HG03520 (cell line): Measurements from ENCODE around the gene KTN1.

Experiments
- ATAC-seq: cut with Tn5 transposase; IDR thresholded peaks from one replicate; pipeline ENCODE4 v1.9.1; 2021; ENCODE audit warnings: mild to moderate bottlenecking, moderate library complexity; ENCODE audit not compliant: unreplicated experiment

Gene KTN1

DNA sequence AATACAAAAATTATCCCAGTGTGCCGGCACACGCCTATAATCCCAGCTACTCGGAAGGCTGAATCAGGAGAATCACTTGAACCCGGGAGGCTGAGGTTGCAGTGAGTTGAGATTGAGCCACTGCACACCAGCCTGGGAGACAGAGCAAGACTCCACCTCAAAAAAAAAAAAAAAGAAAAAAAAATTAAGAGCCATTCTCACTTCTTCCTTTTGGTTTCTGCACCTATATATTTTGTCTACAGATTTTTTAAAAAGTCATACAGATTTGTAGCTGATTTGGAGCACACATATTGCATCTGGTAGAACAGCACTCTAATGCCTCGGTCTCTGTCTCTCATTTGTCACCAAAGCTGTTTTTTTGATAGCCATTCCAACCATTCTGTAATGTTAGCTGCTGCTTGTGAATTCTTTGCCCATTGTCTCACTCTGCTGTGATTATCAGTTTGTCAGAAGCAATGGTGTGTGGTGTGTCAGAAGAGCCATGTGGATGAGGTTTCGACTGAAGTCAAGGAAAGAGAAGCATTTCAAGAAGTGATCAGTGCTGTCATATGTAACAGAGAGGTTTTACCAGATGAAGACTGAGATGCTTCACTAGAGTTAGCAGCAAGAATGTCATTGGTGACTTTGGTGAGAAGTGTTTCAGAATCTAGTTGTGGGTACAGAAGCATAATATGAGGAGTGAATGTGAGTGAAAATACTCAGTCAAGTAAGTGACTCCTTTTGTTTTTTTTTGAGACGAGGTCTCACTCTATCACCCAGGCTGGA lies 8.7 kb upstream of the KTN1 start:
- peak; percentile 53 for ATAC-seq

DNA sequence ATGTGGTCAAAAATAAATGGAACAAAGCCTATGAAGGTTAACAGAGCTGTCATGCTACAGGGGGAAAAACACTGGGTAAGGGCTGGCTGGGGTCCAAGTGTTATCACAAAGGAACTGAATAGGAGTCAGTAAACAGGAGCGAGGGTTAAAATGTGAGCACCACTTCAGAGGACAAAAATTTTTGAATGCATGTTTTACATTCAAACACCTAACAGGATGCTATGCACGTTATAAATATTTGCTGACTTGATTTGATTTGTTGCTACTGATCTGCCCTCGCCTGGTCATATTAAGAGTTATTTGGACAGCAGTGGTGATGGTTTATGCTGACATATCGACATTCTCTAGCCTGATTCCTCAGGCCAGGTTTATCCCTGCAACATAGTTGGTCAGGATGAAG lies 7.4 kb upstream of the KTN1 start:
- ATAC-seq, result no peak

DNA sequence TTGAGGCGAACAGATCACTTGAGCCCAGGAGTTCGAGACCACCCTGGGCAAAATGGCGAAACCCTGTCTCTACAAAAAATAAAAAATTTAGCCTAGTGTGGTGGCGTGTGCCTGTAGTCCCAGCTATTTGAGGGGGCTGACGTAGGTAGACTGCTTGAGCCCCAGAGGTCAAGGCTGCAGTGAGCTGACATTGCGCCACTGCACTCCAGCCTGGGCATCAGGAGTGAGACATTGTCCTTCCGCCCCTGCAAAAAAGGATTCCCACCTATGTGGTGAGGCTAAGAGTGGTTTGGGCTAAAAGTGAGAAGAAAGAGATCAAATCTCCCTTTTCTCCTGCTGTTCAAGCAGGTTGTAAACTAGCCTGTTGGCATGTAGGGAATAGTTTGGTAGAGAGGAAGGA lies 5.0 kb upstream of the KTN1 start:
- no peak for ATAC-seq

DNA sequence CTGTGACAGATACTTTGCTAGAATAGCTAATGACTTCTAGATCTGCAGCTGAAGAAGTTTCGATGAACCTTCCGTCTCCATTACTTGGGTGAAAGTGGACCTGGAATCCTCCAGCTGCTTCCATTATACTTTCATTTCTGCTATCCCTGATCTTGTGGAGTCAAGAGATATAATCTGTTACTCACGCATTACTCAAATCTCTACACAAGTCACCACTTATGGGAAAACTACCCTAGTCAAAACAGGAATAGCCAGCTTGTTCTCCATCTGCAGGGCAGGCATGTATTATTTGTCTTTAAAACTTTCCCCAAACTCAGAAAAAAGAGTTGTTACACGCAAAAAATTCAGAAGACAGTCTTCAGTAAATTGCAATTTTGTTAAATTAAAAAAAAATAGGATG lies 2.8 kb upstream of the KTN1 start:
- ATAC-seq, result no peak

DNA sequence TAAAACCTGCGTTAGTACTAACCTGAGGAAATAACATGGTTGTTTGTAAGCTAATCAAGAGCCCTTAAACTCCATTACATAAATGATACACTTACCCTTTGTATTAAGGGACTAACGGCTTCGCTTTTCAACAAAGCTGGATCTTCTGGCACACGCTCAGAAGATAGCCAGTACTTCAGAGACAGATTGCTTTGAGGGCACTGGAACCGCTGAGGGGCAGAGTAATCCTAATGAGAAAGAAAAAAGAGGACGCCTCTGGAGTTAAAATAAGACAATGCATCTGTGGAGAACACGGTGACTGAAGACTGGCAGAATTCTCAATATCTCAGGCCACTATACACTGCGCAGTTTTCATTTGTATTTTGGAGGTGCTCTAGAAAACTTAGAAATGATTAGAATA lies 1.5 kb upstream of the KTN1 start:
- no peak for ATAC-seq

DNA sequence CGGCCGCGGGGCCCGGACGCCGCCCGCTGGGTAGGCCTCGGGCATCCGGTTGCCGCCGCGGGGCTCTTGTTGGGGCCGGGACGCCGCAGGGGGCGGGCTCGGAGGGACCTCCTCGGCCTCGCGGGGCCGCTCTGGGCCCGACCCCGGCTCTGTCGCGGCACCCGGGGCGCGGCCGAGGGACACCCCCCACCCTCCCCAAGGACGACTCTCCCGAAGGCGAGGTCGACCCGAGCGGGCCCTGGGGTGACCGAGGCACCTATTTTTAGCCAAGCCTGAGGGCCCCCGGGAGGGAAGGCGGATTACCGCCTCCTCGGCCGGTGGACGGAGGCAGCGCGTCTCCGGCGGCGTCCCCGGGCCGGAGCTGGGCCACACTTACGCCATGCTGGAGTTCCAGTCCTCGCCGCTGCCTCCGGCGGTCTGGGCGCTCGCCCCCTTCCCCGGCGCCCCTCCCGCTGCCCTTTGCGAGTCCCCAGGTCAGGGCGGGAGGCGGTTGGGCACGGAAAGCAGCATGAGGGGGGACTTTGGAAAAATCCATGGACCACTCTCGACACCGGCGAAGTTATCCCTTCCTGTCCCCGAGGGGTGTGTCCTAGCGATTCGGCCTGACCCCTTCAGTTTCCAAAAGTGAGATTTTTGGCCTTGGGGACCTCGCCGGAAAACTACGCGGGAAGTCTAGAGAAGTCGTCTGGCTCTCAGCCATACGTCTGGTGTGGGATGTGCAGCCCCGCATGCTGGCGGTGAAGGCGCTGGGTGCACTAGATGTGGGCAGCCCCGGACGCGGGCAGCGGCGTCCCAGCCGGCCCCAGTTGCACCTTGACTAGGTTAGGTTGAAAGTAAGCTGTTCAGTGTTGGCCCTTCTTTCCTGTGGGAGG lies 699 bp downstream of the KTN1 start:
- peak; percentile 34 for ATAC-seq

DNA sequence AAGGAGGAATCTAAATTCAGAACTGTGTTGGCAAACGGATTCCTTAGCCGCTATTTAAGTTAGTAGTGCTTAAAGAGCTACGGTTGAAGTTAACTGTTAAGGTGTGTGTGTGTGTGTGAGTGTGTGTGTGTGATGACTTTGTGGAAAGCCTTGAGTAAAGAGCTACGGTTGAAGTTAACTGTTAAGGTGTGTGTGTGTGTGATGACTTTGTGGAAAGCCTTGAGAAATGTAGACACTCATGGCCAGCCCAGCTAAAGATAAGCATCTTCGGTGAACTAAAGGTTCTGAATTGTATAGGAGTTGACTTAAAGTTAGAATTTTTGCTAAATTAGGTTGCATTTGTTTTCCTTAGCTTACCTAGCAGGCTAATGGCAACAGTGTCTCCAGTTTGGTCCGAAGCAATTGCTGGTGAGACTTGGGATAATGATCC lies 1.4 kb downstream of the KTN1 start:
- ATAC-seq, result no peak

DNA sequence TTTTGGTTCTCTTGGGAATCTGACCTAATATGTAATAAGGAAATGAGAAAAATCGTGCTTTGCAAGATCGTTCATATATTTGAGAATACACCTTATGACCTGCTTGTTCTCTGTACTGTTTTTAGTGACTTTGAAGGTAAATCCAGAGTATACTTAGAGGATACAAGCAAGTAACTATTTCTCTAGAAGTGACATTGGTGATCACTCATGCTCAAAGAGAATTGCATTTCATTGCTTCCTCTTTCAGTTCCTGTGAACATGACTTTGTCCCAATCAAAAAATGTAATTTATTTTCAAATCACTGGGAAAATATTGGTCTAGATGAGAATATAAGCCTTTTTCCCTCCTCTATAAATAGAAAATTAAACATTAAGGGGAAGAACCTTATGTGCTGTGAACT lies 2.7 kb downstream of the KTN1 start:
- no peak for ATAC-seq

DNA sequence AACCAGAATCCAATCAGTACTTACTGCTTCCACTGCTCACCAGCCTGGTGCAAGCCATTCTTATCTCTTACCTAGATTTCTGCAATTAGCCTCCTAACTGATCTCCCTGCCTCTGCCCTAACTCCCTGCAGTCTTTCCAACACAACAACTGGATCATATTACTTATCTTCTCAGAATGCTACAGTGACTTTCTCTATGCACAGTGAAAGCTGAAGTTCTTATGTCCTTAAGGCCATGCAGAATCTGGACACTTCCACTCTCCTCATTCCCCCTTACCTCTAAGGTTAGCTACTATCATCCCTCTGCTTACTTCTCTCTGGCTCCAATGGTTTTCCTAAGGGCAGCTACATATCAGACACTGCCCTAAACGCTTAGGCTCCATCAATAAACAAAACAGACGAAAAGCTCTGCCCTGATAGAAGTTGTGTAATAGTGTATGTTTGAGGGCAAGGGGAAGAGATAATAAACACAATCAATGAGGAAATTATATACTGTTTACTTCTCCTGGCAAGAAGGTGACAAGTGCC lies 4.0 kb downstream of the KTN1 start:
- no peak for ATAC-seq

DNA sequence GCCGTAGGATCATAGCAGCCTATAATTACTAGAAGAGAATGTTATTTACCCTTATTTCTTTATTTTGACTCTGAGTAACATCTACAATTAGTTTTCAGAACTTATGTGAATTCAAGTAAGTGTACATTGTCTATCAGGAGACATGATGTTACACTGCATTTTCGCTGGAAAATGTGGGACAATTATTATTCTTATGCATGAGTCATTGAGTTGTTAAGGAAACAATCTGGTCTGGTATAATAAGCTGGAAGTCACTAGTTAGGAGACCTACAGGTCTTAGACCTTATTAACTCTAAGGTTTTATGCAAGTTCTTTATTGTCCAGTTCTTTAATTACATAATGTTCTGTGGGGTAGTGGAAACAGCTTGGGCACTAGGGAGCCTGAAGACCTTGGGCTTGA lies 5.8 kb downstream of the KTN1 start:
- no peak for ATAC-seq

DNA sequence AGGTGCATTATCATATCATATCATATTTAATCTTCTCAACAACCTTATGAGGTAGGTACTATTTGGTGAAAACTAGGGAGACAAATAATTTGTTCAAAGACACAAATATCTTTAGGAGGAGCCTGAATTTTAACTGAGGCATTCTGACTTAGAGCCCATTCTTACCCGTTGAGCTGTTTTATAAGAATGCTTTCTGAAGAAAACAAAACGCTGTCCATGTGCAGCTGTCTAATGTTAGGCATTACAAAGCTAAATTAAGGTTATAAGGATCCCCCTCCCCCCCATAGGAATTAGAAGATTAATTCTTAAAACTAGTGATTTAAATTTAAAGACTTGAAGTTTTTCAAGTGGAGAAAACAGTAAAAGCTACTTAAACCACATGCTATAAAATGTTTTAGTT lies 6.4 kb downstream of the KTN1 start:
- ATAC-seq, result no peak

DNA sequence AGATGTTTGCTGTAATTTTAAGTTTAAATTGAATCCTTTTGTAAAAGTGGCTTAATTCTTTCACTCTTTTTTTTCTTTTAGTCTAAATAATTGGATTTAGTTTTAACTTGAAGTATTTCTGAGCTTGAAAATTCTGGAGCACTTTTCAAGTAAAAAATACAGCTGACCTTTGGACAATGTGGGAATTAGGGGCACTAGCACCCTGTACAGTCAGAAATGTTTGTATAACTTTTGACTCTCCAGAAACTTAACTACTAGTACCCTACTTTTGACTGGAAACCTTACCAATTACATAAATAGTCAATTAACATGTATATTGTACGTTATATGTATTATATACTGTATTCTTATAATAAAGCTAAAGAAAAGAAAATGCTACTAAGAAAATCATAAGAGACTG lies 7.8 kb downstream of the KTN1 start:
- no peak for ATAC-seq

DNA sequence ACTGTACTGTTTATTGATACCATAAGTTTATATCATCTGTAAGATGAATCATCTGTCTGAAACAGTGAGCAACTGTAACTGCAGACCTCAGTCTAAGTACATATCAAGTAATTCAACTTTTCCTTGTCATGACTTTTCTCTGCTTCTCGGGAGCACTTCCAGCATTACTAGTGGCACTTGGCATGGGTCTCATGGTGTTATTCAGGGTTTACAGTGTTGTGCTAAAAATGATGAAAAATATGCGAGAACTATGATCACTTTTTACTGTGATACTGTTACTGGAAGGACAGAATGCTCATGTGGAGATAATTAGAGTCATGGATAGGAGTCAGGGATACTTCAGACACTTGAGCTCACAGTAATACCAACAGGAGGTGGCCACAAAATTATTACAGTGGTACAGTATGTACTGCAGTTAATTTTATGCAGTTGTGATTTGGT lies 8.3 kb downstream of the KTN1 start:
- ATAC-seq, result no peak

DNA sequence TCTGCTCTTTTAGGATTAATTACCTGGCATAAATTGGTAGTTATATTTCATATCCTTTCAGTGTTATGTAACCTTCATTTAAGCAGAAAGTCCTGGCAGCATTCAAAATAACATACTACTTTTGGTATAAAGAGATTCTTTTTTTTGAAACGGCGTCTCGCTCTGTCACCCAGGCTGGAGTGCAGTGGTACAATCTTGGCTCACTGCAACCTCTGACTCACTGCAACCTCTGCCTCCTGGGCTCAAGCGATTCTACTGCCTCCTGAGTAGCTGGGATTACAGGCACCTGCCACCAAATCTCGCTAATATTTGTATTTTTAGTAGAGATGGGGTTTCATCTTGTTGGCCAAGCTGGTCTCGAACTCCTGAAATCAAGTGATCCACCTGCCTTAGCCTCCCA lies 9.2 kb downstream of the KTN1 start:
- no peak for ATAC-seq

DNA sequence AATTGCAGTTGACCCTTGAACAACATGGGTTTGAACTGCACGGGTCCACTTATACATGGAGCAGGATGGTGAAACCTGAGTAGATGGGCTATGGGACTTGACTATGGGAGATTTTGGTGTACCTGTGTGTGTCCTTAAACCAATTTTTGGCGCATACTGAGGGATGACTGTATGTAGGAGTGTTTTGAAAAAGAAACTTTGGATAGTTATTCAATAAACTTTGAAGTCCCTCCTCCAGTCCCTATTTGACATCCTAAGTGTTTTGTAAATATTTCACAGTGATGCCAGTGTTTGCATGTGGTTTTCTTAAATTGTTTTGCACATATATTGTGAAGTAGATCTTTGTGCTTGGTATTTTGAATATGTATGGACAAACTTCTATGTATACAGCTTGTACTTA lies 12.4 kb downstream of the KTN1 start:
- no peak for ATAC-seq

DNA sequence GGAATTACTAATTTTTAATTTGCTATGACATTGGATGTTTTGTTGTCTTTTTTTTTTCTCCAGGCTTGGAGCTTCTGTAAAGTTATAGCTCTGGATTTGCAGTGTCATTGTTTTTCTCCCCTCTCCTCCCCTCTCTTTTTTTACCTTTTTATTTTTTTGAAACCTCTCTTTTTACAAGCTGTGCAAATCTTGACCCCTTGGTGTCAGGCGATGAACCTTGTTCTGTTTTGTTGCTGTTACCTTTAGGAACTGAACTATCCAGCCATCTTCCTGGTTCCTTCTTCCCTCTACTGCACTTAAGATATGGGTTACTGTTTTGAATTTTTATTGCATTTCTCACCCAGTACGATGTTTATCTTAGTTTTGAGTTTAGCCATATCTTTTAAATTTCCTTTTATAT lies 13.7 kb downstream of the KTN1 start:
- ATAC-seq, result no peak

DNA sequence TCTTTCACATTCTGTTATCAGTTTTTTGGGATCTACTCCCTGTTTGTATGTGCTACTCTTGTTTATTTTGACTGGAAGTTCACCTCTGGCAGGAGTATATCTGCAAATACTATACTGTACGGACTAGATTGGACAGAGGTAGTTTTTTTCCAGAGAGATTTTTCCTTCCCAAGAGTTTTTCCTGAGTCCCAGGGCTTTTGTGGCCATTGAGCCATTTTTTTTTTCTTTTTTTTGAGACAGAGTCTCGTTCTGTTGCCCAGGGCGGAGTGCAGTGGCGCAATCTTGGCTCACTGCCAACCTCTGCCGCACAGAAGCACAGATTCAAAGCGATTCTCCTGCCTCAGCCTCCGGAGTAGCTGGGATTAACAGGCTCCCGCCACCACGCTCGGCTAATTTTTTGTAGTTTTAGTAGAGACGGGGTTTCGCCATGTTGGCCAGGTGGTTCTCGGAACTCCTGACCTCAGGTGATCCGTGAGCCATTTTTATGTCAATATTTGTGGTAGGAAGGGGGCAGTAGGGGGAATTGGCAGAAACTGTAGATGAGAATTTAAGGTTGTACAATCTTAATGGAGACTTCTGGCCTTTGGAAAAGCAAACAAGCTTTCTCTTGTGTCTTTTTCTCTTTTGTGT lies 19.4 kb downstream of the KTN1 start:
- no peak for ATAC-seq

DNA sequence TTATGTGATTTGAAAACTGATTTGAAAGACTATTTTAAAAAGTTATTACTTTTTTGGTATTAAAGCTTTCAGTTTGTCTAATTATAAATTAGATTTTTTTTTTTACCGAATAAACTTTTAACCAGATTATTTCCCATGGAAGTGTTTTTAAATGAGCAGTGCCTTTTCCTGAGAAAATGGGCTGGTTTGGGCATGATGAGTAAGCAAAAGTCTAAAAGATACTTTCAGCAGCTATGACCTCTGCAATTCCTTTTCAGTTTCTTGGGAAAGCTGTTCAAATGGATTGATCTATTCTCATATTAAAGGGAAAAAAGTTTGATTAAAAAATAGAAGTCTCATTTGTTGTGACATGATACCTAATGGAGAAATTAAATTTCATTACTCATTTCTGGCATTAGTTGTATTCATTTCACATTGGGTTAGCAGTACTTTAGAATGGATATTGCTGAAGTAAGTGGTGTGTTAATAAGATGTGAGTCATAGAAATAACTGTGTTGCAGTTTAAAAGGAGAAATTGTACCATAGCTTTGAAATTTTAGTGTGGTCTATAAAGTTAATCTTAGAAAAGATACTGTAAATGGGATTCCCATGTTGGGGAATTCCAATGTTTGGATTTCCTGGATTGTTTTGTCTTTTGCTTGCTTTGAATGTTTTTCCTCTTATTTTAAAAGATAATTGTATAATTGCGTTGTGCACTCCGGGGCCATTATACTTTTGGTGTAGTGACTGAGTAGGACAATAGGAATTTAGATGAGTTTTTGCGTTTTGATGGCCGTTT lies 21.0 kb downstream of the KTN1 start:
- no peak for ATAC-seq

DNA sequence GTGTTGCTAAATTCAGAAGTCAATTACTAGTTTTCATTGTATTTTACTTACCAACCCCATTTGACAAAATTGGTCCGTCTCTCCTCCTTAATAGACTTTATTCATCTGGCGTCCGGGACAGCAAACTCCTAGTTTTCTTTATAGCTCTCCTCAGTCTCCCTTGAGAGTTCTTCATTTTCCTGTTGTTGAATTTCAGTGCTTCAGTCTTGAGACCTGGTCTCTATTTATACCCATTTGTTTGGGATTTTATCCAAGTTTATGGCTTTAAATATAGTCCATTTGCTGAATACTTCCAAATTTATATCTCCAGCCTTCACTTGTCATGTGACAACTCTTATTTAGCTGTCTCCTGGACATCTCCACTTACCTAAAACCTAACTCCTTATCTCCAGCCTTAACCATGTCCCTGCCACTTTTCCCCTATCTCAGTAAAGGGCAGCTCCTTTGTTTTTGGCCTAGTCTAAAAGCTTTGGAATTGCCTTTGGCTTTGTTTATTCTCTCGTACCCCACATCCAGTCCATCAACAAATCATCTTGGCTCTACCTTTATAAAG lies 23.5 kb downstream of the KTN1 start:
- no peak for ATAC-seq

DNA sequence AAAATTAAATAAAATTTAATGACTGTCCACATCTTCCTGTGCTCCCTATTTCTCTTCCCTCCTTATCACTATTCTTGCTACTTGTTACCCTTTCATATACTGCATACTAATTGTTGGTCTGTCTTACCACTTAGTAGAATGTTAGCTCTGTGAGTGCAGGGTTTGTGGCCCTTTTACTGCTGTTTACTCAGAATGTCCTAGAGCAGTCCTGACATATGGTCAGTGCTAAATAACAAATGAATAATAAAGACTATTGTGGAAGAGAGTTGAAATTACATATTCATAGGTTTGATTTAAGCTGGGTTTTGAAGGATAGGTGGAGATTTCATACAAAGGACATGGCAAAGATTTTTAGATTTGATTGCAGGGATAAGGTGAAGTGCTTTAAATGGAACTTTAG lies 24.5 kb downstream of the KTN1 start:
- no peak for ATAC-seq
